Endothelial cell of umbilical vein (primary cell): ENCODE measurements around the gene CCER1.

Source experiments
- EZH2 ChIP-seq: IDR thresholded peaks from 2 replicates; pipeline ENCODE4 v1.6.1; 2012; ENCODE audit warnings: borderline replicate concordance, low read depth, mild to moderate bottlenecking, moderate library complexity, low read length, inconsistent platforms; ENCODE audit not compliant: severe bottlenecking
- FOS ChIP-seq: IDR thresholded peaks from 2 replicates; pipeline ENCODE4 v1.6.1; 2011; ENCODE audit warnings: mild to moderate bottlenecking, low read length, moderate library complexity, borderline replicate concordance; ENCODE audit not compliant: insufficient read depth
- JUN ChIP-seq: IDR thresholded peaks from 2 replicates; pipeline ENCODE4 v1.6.1; 2011; ENCODE audit warnings: borderline replicate concordance, low read depth; ENCODE audit not compliant: insufficient read length, insufficient read depth
- MYC ChIP-seq: IDR thresholded peaks from one replicate; pipeline ENCODE4 v1.6.1; 2011; ENCODE audit warnings: mild to moderate bottlenecking, low read depth, low read length
- POLR2A ChIP-seq: IDR thresholded peaks from 2 replicates; pipeline ENCODE4 v1.6.1; 2012; ENCODE audit warnings: low read depth, mild to moderate bottlenecking, control low read depth, low read length
- POLR2AphosphoS5 ChIP-seq: IDR thresholded peaks from 2 replicates; pipeline ENCODE4 v1.6.1; 2012; ENCODE audit warnings: low read depth, mild to moderate bottlenecking, control low read depth, low read length, moderate library complexity; ENCODE audit not compliant: insufficient read depth
- TF ChIP-seq, protein P1 (sequence below), 2 donors: IDR thresholded peaks; 1 replicate in 1 of 2; 2 replicates in 1 of 2; pipeline ENCODE4 v1.5.1; 2011; ENCODE audit warnings: low read length in 2 of 2, mild to moderate bottlenecking in 2 of 2, moderate library complexity in 2 of 2, control low read depth in 1 of 2, inconsistent platforms in 1 of 2, low read depth in 1 of 2; ENCODE audit not compliant: insufficient read depth in 1 of 2; ENCODE audit errors: extremely low read depth in 1 of 2

DNA sequence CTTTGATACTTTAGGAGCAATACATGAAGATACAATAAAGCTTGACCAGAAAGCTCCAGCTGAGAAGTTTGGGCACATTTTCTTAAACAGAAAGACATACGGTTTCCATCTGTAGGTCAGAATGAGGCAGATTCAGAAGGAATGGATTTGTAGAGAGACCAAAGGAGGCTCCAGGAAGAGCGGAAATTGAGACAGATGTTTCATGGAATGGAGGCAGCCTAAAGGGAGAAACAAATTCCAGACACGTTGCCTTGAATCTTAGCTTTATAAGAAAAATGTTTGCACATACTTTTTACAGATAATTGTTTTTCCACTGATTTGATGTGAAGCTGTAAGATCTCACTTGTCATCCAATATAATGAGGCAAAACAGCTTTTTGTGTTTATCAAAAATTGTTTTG, 25.0 kb upstream of the CCER1 start:
- TF ChIP-seq, protein P1, sequence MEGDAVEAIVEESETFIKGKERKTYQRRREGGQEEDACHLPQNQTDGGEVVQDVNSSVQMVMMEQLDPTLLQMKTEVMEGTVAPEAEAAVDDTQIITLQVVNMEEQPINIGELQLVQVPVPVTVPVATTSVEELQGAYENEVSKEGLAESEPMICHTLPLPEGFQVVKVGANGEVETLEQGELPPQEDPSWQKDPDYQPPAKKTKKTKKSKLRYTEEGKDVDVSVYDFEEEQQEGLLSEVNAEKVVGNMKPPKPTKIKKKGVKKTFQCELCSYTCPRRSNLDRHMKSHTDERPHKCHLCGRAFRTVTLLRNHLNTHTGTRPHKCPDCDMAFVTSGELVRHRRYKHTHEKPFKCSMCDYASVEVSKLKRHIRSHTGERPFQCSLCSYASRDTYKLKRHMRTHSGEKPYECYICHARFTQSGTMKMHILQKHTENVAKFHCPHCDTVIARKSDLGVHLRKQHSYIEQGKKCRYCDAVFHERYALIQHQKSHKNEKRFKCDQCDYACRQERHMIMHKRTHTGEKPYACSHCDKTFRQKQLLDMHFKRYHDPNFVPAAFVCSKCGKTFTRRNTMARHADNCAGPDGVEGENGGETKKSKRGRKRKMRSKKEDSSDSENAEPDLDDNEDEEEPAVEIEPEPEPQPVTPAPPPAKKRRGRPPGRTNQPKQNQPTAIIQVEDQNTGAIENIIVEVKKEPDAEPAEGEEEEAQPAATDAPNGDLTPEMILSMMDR (IDR thresholded peaks at IDR 0.05; ENCODE audit: extremely low read depth in 1 of 2, insufficient read depth in 1 of 2, low read depth in 1 of 2, low read length in 2 of 2) = no peak
- no peak for TF ChIP-seq EZH2
- no peak for TF ChIP-seq JUN
- no peak for TF ChIP-seq POLR2A
- TF ChIP-seq FOS = no peak
- no peak for TF ChIP-seq POLR2AphosphoS5
- no peak for TF ChIP-seq MYC
